Measurements from ENCODE around the gene CD2AP. TPM values are rescaled to one million over a fixed set of nuclear protein-coding genes. Genes with fewer than 3 reads are reported as not detected.
"Not testable (repeated sequence)": the region's sequence is repeated elsewhere in the genome, so short reads cannot be mapped to it uniquely, and the experiment has no call there.

Gene CD2AP, protein sequence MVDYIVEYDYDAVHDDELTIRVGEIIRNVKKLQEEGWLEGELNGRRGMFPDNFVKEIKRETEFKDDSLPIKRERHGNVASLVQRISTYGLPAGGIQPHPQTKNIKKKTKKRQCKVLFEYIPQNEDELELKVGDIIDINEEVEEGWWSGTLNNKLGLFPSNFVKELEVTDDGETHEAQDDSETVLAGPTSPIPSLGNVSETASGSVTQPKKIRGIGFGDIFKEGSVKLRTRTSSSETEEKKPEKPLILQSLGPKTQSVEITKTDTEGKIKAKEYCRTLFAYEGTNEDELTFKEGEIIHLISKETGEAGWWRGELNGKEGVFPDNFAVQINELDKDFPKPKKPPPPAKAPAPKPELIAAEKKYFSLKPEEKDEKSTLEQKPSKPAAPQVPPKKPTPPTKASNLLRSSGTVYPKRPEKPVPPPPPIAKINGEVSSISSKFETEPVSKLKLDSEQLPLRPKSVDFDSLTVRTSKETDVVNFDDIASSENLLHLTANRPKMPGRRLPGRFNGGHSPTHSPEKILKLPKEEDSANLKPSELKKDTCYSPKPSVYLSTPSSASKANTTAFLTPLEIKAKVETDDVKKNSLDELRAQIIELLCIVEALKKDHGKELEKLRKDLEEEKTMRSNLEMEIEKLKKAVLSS
- 17.7 TPM for polyA plus RNA-seq (2013, experiment 1 of 2; ENCODE audit: insufficient read length)
- 21.2 TPM for polyA plus RNA-seq (2013, experiment 2 of 2; ENCODE audit: insufficient read length)

DNA sequence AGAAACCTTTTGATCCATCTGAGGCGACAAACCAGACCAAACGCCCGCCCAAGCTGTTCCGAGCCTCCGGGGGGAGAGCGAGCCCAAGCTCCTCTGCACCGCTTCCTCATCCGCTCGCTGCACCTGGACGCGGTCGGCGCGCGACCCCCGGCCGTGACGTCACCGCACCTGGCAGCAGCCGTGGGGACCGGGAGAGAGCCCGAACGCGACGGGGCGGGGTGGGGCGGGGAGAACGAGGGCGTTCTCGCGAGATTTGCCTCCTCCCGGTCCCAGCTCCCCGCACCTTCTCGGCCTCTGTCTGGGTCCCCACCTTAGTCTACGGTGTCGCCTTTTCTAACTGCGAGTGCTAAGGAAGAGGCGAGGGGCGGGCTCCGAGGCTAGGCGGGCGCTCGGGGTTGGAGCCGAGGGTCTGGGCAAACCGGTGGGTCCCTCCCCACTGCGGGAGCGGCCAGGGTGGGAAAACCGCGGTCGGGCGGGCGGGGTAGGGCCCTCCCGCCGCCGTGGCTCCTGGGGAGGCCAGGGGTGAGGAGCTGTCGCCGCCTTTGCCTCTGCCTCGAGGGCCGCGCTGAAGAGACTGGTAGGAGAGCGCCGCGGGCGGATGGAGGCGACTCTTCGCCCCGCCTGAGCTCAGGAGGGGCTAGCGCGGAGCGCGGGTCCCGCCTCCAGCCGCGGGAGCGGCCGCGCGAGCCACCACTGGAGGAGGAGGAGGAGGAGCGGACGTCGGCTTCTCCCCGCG lies at the start of gene CD2AP:
Gene CD2AP (plus strand): TSS at position 293 of the 736 bp plus-strand sequence. CDS start 456 bp downstream, outside the sequence.
- DNase-seq: peak; percentile 83

- DNase-seq: no peak
Observed at GRCh38 chr6:47428288-47428687, 49.3 kb upstream of the CD2AP start.

DNA sequence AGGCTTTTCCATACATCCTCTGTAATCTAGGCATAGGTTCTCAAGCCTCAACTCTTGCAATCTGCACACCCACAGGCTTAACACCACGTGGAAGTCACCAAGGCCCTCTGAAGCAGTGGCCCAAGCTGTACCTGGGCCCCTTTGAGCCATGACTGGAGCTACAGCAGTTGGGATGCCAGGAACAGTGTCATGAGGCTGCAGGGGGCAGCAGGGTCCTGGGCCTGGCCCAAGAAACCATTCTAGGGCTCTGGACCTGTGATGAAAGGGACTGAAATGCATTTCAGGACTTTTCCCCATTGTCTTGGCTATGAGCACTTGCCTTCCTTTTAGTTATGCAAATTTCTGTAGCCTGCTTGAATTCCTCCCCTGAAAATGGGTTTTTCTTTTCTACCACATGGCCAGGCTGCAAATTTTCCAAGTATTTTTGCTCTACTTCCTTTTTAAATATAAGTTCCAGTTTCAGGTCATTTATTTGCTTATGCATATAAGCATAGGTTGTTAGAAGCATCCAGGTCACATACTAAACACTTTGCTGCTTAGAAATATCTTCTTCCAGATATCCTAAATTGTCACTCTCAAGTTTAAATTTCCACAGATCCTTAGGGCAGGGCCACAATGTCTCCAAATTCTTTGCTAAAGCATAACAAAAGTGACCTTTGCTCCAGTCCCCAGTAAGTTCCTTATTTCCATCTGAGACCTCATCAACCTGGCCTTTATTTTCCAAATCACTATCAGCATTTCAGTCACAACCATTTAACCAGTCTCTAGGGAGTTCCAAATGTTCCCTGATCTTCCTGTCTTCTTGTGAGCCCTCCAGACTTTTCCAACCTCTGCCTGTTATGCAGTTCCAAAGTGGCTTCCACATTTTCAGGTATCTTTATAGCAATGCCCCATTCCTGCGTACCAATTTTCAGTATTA lies 48.6 kb upstream of the CD2AP start:
- DNase-seq: no peak

DNA sequence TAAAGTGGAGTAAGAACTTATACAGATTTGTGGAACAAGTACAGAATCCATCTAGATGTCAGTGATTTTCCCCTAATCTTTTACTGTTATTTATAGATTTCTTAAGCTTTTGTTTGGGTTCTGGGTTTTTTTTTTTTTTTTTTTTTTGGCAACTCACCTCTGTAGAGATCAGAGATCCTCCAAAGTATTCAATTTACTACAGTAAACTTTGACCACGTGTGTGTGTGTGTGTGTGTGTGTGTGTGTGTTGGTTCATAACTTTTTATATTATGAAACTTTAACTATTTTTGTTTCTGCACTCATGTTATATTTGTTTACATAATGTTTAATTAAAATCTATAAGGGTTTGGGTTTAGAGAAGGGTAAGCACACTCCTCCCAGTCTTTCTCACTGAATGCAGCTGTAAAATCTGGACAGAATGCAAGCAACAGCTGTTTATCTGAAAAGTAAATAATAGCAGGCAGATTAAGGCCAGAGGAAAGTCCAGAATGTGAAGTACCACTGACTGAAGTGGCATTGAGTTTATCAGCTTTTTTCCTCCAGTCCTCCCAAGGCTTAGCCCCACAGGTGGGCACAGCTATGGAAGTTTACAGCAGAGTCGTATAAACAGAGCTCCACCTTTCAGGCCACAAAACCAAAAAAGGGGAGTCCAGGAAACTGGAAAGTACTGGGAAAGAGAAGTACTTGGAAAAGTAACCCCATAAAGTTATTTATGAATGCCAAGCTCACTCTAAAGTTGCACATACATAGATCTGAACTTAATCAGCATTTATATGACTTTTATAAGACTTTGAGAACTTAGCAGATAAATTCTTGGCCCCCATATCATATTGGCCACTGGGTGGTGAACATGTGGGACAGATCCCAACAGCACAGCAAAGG lies 43.0 kb upstream of the CD2AP start:
- no peak for DNase-seq

- no peak for DNase-seq
Observed at GRCh38 chr6:47435254-47435612, 42.4 kb upstream of the CD2AP start.

DNA sequence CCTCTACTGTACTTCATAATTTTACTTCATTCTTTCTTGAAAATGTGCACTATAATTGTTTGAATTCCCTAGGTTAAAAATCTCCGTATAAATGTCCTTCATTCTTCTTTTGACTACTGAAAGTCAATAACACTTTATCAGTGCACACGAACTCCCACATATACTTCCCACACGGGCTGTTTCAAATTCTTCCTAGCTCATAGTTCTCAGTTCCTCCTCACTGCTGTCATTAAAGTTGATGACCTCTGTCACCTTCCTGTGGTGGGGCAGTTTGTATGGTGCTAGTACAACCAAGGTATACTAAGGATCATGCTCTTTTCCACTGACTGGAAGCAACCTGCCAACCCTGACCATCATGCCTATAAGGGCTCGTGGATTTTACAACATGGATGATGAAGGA lies 40.0 kb upstream of the CD2AP start:
- no peak for DNase-seq

DNA sequence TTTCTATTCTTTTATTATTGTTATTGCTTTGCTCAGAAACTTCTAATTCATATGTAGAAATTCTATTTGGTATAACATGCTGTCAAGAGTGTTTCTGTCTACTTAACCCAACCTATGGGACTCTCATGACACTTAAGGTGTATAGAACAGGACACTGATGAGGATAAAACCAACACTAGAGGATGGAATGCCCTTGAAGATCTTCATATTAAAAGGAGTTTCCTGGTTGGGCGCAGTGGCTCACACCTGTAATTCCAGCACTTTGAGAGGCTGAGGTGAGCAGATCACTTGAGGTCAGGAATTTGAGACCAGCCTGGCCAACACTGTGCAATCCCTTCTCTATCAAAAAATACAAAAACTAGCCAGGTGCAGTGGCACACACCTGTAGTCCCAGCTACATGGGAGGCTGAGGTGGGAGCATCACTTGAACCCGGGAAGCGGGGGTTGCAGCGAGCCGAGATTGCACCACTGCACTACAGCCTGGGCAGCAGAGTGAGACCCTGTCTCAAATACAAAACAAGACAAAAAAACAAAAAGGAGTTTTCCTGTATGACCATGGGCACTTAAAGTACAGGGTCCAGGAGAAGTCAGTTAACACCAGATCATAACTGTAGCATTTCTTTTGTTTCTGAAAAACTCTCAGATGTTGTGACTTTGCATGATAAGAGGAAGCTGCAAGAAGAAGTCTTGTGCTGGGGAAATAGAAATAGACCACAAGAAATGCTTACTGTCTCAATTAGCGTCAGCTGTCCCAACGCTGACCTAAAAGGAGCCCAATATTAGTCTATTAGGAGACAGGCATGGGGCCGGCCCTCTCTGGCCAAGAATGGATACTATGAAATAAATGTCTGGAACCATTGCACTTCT lies 38.9 kb upstream of the CD2AP start:
- no peak for DNase-seq

- no peak for DNase-seq
Observed at GRCh38 chr6:47439348-47439668, 38.3 kb upstream of the CD2AP start.

GRCh38 chr6:47440719-47441118 lies 36.9 kb upstream of the CD2AP start:
- no peak for DNase-seq

DNA sequence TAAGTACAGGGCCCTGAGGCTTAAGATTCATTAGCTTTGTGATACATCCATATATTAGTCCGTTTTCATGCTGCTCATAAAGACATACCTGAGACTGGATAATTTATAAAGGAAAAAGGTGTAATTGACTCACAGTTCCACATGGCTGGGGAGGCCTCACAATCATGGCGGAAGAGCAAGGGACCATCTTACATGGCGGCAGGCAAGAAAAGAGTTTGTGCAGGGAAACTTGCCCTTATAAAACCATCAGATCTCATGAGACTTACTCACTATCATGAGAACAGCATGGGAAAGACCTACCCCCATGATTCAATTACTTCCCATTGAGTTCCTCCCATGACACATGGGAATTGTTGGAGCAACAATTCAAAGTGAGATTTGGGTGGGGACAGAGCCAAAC lies 32.6 kb upstream of the CD2AP start:
- DNase-seq: not testable (repeated sequence)

DNA sequence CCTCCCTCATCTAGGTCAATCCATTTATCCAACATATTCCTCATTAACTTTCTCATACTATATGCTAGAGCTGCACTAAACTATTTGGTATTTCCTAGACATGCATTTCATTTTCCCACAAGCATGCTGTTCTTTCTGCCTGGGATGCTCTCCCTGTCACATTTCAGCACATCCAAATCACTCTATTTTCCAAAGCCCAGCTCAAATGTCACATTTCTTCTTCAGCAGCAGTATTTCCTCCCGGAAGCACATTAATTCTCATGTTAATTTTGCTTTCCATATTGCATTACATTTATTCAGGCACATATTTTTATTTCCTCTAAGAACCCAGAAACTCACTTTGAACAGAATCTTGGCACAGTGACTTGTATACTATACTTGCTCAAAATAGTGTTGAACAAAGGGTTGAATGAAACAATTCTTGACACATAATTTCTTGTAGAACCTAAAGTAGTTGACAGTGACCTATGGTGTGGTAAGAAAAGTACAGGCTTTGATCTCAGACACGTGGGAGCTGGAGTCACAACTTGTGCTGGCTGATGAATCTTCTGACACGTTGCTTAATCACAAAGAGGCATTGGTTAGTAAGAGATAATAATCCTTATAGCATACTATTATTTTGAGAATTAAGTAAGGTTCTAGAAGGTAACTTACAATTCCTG lies 30.8 kb upstream of the CD2AP start:
- no peak for DNase-seq

GRCh38 chr6:47447722-47448121 lies 29.9 kb upstream of the CD2AP start:
- DNase-seq: no peak

DNA sequence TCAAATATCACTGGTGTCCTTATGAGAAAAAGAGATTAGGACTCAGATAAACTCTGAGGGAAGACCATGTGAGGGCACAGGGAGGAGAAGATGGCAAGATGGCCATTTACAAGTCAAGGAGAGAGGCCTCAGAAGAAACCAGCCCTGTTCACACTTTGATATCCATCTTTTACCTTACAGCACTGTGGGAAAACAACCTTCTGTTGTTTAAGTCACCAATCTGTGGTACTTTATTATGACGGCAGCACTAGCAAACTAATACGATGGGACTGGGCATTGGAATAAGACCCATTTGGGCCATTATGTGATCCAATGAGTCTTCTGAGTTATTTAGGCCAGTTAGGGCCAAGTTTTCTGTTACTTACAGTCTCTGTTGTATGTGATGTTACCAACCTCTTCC lies 26.4 kb upstream of the CD2AP start:
- no peak for DNase-seq

DNA sequence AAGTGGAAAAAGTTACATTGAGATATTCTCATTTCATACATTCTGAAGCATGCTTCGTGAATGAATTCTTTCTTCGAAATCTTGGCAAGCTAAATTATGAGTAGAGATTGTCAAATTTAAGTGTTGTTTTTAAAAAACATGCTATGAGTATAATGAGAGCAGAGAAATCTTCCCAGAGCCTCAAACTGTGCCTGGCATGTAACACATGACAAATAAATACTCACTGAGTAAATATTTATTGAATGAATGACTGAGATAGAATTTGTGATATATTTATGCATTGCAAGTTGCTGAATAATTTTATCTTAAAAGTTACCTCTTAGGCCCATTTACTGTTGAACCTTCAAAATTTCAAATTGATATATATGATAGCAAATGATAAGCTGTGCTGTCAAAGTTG lies 24.7 kb upstream of the CD2AP start:
- DNase-seq: no peak

GRCh38 chr6:47453372-47453936 lies 24.1 kb upstream of the CD2AP start:
- DNase-seq: no peak

- DNase-seq: no peak
Observed at GRCh38 chr6:47454713-47455396, 22.7 kb upstream of the CD2AP start.

DNA sequence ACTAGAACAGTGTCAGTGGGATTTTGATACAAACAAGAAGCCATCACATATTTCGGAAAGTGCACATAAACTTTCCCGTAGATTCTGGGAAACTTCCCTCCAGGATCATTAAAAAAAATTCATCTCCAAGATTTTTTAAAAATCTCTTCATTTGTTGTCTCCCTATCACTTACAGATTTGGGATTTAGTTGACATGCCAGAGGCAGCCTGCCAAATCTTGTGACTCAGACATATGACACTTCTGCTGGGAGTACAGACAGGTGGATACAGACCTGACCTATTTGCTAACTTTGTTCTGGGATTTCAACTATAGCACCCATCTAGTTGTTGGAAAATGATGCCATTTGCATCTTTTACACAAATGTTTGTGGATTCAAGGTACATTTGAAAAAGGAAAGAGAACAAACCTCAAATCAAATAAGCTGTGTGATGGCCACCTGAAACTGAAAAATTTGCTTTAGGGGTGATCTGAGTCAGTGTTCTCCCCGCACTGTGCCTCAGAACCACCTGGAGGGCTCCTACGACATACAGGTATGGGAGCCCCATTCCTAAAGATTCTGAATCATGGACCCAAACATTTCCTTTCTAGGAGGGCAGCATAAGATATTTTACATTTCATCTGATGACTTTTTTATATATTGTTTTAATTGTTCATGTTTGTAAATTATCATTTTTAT lies 21.9 kb upstream of the CD2AP start:
- DNase-seq: no peak

DNA sequence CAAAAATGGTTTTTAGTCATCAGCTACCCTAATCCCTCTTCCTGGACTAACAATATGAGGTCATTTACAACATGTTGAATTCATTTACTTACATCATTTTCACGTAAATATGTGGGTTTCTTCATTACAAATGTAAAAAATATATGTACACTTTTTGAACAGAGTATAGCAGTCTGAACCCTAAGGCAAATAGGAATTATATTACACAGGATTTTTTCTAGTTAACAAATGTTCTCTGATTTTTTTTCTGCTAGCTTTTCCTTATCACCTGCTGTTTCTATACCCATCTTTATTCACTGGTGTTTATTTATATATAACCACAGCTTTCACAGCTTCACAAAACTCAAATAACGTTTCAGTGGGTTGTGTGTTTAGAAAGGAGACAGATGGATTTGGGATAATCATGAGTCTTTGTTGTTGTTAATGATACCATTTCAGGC lies 21.0 kb upstream of the CD2AP start:
- no peak for DNase-seq
